Measurements from ENCODE around the gene DIAPH1. TPM values are rescaled to one million over a fixed set of nuclear protein-coding genes. Genes with fewer than 3 reads are reported as not detected.
A peak's percentile ranks its signal among the peaks of the same experiment; 100 is the strongest.

Gene DIAPH1
- total and polyA plus RNA-seq, 11 donors, result 29.9 to 137 (median 61.5) TPM

GRCh38 chr5:141656396-141656795 lies 37.6 kb upstream of the DIAPH1 start:
- no peak overlapping the region for H3K4me3 ChIP-seq
- H3K4me1 ChIP-seq, result peaks cover 0 to 6% (median 4%) of the 10 kb centered on the region in 12 donors
- no peaks in the 10 kb centered on the region for H3K9me3 ChIP-seq
- H3K36me3 ChIP-seq, result peaks cover 0 to 71% (median 58%) of the 10 kb centered on the region in 9 donors
- H3K27ac ChIP-seq, result no peak overlapping the region
- intact Hi-C loops (cut with DNase I), result no loop called here
- WGBS, 4 donors, result 93 to 96% (median 93%) methylated on average over 9 of the region's 9 CpGs
- ATAC-seq, result no peak
- no peaks in the 10 kb centered on the region for H3K27me3 ChIP-seq
- TF ChIP-seq CTCF (IDR thresholded peaks at IDR 0.05) (no peak), POLR2A (IDR thresholded peaks at IDR 0.05) (no peak)
- DNase-seq, result no peak

GRCh38 chr5:141655020-141655419 lies 36.2 kb upstream of the DIAPH1 start:
- Histone ChIP-seq H3K36me3 (peaks cover 0 to 62% (median 50%) of the 10 kb centered on the region in 9 donors), H3K27ac (no peak overlapping the region), H3K4me3 (no peak overlapping the region), H3K9me3 (no peaks in the 10 kb centered on the region), H3K4me1 (peaks cover 0 to 16% (median 11%) of the 10 kb centered on the region in 12 donors), H3K27me3 (no peaks in the 10 kb centered on the region)
- 88 to 96% (median 89%) methylated on average over 7 of the region's 7 CpGs for WGBS, 4 donors
- ATAC-seq, result no peak
- no peak for DNase-seq
- TF ChIP-seq POLR2A (IDR thresholded peaks at IDR 0.05), result no peak
- no peak for TF ChIP-seq CTCF (IDR thresholded peaks at IDR 0.05)
- intact Hi-C loops (cut with DNase I), result no loop called here

- no peak overlapping the region for H3K4me3 ChIP-seq
Observed at GRCh38 chr5:141654298-141654697, 35.5 kb upstream of the DIAPH1 start.

GRCh38 chr5:141651728-141652105 lies 32.9 kb upstream of the DIAPH1 start:
- H3K4me1 ChIP-seq, result peaks cover 0 to 18% (median 11%) of the 10 kb centered on the region in 12 donors
- TF ChIP-seq POLR2A (IDR thresholded peaks at IDR 0.05) (no peak), CTCF (IDR thresholded peaks at IDR 0.05) (no peak)
- intact Hi-C loops (cut with DNase I), result no loop called here
- peaks cover 0 to 44% (median 24%) of the 10 kb centered on the region in 9 donors for H3K36me3 ChIP-seq
- ATAC-seq, result peak in 1 of 4 donors; percentile 4
- peak overlapping the region in 7 of 12 donors; percentile 6 to 58 (median 43) for H3K27ac ChIP-seq
- no peaks in the 10 kb centered on the region for H3K27me3 ChIP-seq
- H3K9me3 ChIP-seq, result no peaks in the 10 kb centered on the region
- 49 to 53% (median 51%) methylated on average over 9 of the region's 9 CpGs for WGBS, 4 donors
- peak overlapping the region; percentile 38 to 74 (median 61) for H3K4me3 ChIP-seq
- DNase-seq, result no peak

More at GRCh38 chr5:141654298-141654697, 35.5 kb upstream of the DIAPH1 start:
- intact Hi-C loops (cut with DNase I), result no loop called here
- no peaks in the 10 kb centered on the region for H3K9me3 ChIP-seq
- H3K27me3 ChIP-seq, result no peaks in the 10 kb centered on the region
- H3K27ac ChIP-seq, result no peak overlapping the region
- 74 to 86% (median 77%) methylated on average over 2 of the region's 2 CpGs for WGBS, 4 donors
- TF ChIP-seq POLR2A (IDR thresholded peaks at IDR 0.05) (no peak), CTCF (IDR thresholded peaks at IDR 0.05) (no peak)
- no peak for ATAC-seq
- no peak for DNase-seq
- H3K4me1 ChIP-seq, result peaks cover 0 to 18% (median 11%) of the 10 kb centered on the region in 12 donors
- H3K36me3 ChIP-seq, result peaks cover 0 to 55% (median 42%) of the 10 kb centered on the region in 9 donors
